ENCODE results near the gene OPCML.

DNA sequence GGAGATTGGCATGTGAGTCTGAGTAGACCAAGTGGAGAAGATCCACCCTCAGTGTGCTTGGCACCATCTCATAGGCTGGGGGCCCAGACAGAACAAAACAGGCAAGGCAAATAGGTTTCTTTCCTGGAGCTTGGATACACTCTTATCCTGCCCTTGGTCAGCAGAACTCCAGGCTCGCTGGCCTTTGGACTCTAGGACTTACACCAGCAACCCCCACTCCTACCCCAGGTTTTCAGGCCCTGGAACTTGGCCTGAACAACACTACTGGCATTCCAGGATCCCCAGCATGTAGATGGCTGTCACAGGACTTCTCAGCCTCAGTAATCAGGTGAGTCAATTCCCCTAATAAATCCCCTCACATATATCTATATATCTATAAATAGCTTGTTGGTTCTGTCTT lies 637.7 kb downstream of the OPCML start:
- TF ChIP-seq, protein P1, sequence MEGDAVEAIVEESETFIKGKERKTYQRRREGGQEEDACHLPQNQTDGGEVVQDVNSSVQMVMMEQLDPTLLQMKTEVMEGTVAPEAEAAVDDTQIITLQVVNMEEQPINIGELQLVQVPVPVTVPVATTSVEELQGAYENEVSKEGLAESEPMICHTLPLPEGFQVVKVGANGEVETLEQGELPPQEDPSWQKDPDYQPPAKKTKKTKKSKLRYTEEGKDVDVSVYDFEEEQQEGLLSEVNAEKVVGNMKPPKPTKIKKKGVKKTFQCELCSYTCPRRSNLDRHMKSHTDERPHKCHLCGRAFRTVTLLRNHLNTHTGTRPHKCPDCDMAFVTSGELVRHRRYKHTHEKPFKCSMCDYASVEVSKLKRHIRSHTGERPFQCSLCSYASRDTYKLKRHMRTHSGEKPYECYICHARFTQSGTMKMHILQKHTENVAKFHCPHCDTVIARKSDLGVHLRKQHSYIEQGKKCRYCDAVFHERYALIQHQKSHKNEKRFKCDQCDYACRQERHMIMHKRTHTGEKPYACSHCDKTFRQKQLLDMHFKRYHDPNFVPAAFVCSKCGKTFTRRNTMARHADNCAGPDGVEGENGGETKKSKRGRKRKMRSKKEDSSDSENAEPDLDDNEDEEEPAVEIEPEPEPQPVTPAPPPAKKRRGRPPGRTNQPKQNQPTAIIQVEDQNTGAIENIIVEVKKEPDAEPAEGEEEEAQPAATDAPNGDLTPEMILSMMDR (IDR thresholded peaks at IDR 0.05; ENCODE audit: insufficient read depth, low read length): no peak
- TF ChIP-seq, protein P2, sequence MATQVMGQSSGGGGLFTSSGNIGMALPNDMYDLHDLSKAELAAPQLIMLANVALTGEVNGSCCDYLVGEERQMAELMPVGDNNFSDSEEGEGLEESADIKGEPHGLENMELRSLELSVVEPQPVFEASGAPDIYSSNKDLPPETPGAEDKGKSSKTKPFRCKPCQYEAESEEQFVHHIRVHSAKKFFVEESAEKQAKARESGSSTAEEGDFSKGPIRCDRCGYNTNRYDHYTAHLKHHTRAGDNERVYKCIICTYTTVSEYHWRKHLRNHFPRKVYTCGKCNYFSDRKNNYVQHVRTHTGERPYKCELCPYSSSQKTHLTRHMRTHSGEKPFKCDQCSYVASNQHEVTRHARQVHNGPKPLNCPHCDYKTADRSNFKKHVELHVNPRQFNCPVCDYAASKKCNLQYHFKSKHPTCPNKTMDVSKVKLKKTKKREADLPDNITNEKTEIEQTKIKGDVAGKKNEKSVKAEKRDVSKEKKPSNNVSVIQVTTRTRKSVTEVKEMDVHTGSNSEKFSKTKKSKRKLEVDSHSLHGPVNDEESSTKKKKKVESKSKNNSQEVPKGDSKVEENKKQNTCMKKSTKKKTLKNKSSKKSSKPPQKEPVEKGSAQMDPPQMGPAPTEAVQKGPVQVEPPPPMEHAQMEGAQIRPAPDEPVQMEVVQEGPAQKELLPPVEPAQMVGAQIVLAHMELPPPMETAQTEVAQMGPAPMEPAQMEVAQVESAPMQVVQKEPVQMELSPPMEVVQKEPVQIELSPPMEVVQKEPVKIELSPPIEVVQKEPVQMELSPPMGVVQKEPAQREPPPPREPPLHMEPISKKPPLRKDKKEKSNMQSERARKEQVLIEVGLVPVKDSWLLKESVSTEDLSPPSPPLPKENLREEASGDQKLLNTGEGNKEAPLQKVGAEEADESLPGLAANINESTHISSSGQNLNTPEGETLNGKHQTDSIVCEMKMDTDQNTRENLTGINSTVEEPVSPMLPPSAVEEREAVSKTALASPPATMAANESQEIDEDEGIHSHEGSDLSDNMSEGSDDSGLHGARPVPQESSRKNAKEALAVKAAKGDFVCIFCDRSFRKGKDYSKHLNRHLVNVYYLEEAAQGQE (IDR thresholded peaks at IDR 0.05; ENCODE audit: insufficient replicate concordance, low read depth): no peak
- TF ChIP-seq SPI1 (IDR thresholded peaks at IDR 0.05; ENCODE audit: borderline replicate concordance, low read depth): no peak

Measured in HL-60 (cell line).